Heart left ventricle (tissue), 13 donors: ENCODE data around the gene ESM1.

Source experiments
- POLR2A ChIP-seq, 2 donors: fragments of 450-650 bp; IDR thresholded peaks; one replicate each; pipeline ENCODE4 v1.6.1; 2017; ENCODE audit warnings: antibody characterized with exemption in 2 of 2, mild to moderate bottlenecking in 2 of 2, moderate library complexity in 2 of 2
- TF ChIP-seq, protein P1 (sequence below), 12 donors: fragments of 200-600 bp; sonication (generic) in 4 of 12; IDR thresholded peaks; one replicate each; pipeline versions ENCODE4 v1.5.0 to v1.8.0; 2018 to 2022; ENCODE audit warnings: antibody characterized with exemption in 12 of 12, mild to moderate bottlenecking in 5 of 12
- donor health status: ischemic (EF 13 %, LVEDD 7.1; RV severe dilation, severe dysfunction).
- donor health status: DM: no; HTN: yes; CAD: no.
- donor health status: DM: no; HTN: no; CAD: no.
- donor health status: ischemic (EF 25% LVEDD 6.9; RV normal size, moderate dysfunction).
- donor health status: ischemic (EF 25% LVEDD 5.7; RV mildly dilated, moderate dysfunction).
- donor health status: ischemic (EF 35%, LVEDD 5.7; RV mildly dilated, moderate dysfunction).
- donor health status: nonischemic (EF 11% LVEDD 7.7; RV severe dilation, severe dysfunction).
- donor health status: DM: yes; HTN: yes; CAD: no.
- donor health status: PGD.
- donor health status: ischemic (EF 29% LVEDD 5.4; RV normal size, mild dysfunction).
- donor health status: nonischemic (EF 23%, LVEDD 6.1; RV moderate dilation, normal function).

- TF ChIP-seq, protein P1, sequence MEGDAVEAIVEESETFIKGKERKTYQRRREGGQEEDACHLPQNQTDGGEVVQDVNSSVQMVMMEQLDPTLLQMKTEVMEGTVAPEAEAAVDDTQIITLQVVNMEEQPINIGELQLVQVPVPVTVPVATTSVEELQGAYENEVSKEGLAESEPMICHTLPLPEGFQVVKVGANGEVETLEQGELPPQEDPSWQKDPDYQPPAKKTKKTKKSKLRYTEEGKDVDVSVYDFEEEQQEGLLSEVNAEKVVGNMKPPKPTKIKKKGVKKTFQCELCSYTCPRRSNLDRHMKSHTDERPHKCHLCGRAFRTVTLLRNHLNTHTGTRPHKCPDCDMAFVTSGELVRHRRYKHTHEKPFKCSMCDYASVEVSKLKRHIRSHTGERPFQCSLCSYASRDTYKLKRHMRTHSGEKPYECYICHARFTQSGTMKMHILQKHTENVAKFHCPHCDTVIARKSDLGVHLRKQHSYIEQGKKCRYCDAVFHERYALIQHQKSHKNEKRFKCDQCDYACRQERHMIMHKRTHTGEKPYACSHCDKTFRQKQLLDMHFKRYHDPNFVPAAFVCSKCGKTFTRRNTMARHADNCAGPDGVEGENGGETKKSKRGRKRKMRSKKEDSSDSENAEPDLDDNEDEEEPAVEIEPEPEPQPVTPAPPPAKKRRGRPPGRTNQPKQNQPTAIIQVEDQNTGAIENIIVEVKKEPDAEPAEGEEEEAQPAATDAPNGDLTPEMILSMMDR (IDR thresholded peaks at IDR 0.05), result no peak
- no peak for TF ChIP-seq POLR2A (IDR thresholded peaks at IDR 0.05)
Observed at GRCh38 chr5:54993318-54993717, 7.9 kb upstream of the ESM1 start.
